Small intestine (tissue), 7 donors: ENCODE results near the gene ZEB1. TPM values are rescaled to one million over a fixed set of nuclear protein-coding genes. Genes with fewer than 3 reads are reported as not detected.
"Not testable (repeated sequence)": the region's sequence is repeated elsewhere in the genome, so short reads cannot be mapped to it uniquely, and the experiment has no call there.

Source experiments
- DNase-seq, 2 donors: peaks; one replicate each; pipeline versions ENCODE4 v3.0.0 to v3.0.0-alpha.2; 2013
- FAIRE-seq: peaks from 2 replicates; lab custom pipeline; 2012; peaks lifted over from hg19 to GRCh38; lab: Jason Lieb, UNC
- H3K27ac ChIP-seq, 3 donors: one replicate each; pipeline ENCODE4 v1.5.1; 2013; ENCODE audit warnings: low read length in 2 of 3, mild to moderate bottlenecking in 2 of 3, control low read depth in 1 of 3, inconsistent platforms in 1 of 3, low read depth in 1 of 3, moderate library complexity in 1 of 3
- H3K27me3 ChIP-seq, 3 donors: one replicate each; pipeline ENCODE4 v1.6.1; 2013; ENCODE audit warnings: low read length in 3 of 3, inconsistent platforms in 1 of 3; ENCODE audit not compliant: control insufficient read depth in 3 of 3, insufficient read depth in 3 of 3
- H3K36me3 ChIP-seq, 3 donors: one replicate each; pipeline ENCODE4 v1.6.1; 2013; ENCODE audit warnings: low read length in 3 of 3, inconsistent platforms in 1 of 3, low read depth in 1 of 3, mild to moderate bottlenecking in 1 of 3, moderate library complexity in 1 of 3; ENCODE audit not compliant: control insufficient read depth in 3 of 3, insufficient read depth in 2 of 3
- H3K4me1 ChIP-seq, 3 donors: one replicate each; pipeline ENCODE4 v1.6.1; 2013; ENCODE audit warnings: low read length in 2 of 3, inconsistent platforms in 1 of 3, low read depth in 1 of 3, mild to moderate bottlenecking in 1 of 3, moderate library complexity in 1 of 3; ENCODE audit not compliant: control insufficient read depth in 3 of 3, insufficient read depth in 2 of 3
- H3K4me3 ChIP-seq, 3 donors: one replicate each; pipeline ENCODE4 v1.5.1; 2013; ENCODE audit warnings: low read length in 3 of 3, control low read depth in 1 of 3, inconsistent platforms in 1 of 3, low read depth in 1 of 3, mild to moderate bottlenecking in 1 of 3, moderate library complexity in 1 of 3
- H3K9me3 ChIP-seq, 2 donors: one replicate each; pipeline ENCODE4 v1.6.1; 2013; ENCODE audit warnings: low read depth in 1 of 2, low read length in 1 of 2; ENCODE audit not compliant: control insufficient read depth in 2 of 2, insufficient read depth in 1 of 2
- WGBS, 3 donors: extraction: QIAGEN DNeasy Blood & Tissue Kit; methylation state at CpG; one replicate each; pipeline ENCODE4 v1.1.7; 2013; 5-methylcytosine and 5-hydroxymethylcytosine counted together
- polyA plus RNA-seq, 4 donors: library from polyadenylated mRNA; stranded (reverse) in 3 of 4; unstranded in 1 of 4; fragments of 200-250 nt in 3 of 4; fragments of 120-200 nt in 1 of 4; gene quantifications; one replicate each; pipeline versions ENCODE4 v1.2.1 to v1.2.3, GENCODE V29; 2013
- donor health status: healthy with polysubstance abuse.
- donor health status: control.
- donor health status: control.
- donor health status: Bipolar disorder and iron deficiency.
- donor health status: healthy.

ZEB1 gene
- polyA plus RNA-seq, 4 donors, result 2.7 to 10.4 (median 6.9) TPM

- peak in 1 of 2 donors; percentile 8 for DNase-seq
Measured at GRCh38 chr10:31426401-31426800, 107.4 kb downstream of the ZEB1 start.

GRCh38 chr10:31427334-31427733, 108.3 kb downstream of the ZEB1 start:
- not testable (repeated sequence) for H3K4me3 ChIP-seq, H3K27ac ChIP-seq, H3K36me3 ChIP-seq, FAIRE-seq, H3K4me1 ChIP-seq, H3K9me3 ChIP-seq, DNase-seq, H3K27me3 ChIP-seq
- 86 to 96% (median 89%) methylated on average over 10 of the region's 10 CpGs for WGBS, 3 donors

More at GRCh38 chr10:31426401-31426800, 107.4 kb downstream of the ZEB1 start:
- no peak for FAIRE-seq
- Histone ChIP-seq H3K27ac (peak overlapping the region in 2 of 3 donors; percentile 20 to 82), H3K4me1 (no peaks in the 10 kb centered on the region), H3K27me3 (no peaks in the 10 kb centered on the region), H3K4me3 (no peak overlapping the region), H3K36me3 (no peaks in the 10 kb centered on the region), H3K9me3 (no peaks in the 10 kb centered on the region)
- 58 to 79% (median 78%) methylated on average over 3 of the region's 3 CpGs for WGBS, 3 donors

- H3K4me1 ChIP-seq, DNase-seq, H3K9me3 ChIP-seq, H3K27me3 ChIP-seq, FAIRE-seq, H3K27ac ChIP-seq, H3K4me3 ChIP-seq, H3K36me3 ChIP-seq: not testable (repeated sequence)
Measured at GRCh38 chr10:31428499-31428898, 109.5 kb downstream of the ZEB1 start.

- FAIRE-seq (no peak), DNase-seq (no peak)
- H3K4me1 ChIP-seq, result no peaks in the 10 kb centered on the region
- no peak overlapping the region for H3K4me3 ChIP-seq
- no peaks in the 10 kb centered on the region for H3K36me3 ChIP-seq
- H3K27me3 ChIP-seq, result no peaks in the 10 kb centered on the region
- H3K27ac ChIP-seq, result no peak overlapping the region
- H3K9me3 ChIP-seq, result no peaks in the 10 kb centered on the region
Measured at GRCh38 chr10:31431021-31431420, 112.0 kb downstream of the ZEB1 start.

- no peaks in the 10 kb centered on the region for H3K27me3 ChIP-seq
- no peaks in the 10 kb centered on the region for H3K9me3 ChIP-seq
- FAIRE-seq, result no peak
Measured at GRCh38 chr10:31437959-31438358, 118.9 kb downstream of the ZEB1 start.

GRCh38 chr10:31451766-31452165, 132.8 kb downstream of the ZEB1 start:
- Histone ChIP-seq H3K27ac (no peak overlapping the region), H3K4me3 (no peak overlapping the region), H3K9me3 (peaks cover 0 to 2% of the 10 kb centered on the region in 2 donors), H3K36me3 (no peaks in the 10 kb centered on the region), H3K27me3 (no peaks in the 10 kb centered on the region), H3K4me1 (no peaks in the 10 kb centered on the region)
- 61 to 84% (median 66%) methylated on average over 2 of the region's 2 CpGs for WGBS, 3 donors
- no peak for FAIRE-seq
- no peak for DNase-seq

More at GRCh38 chr10:31437959-31438358, 118.9 kb downstream of the ZEB1 start:
- H3K4me3 ChIP-seq, result no peak overlapping the region
- no peaks in the 10 kb centered on the region for H3K36me3 ChIP-seq
- DNase-seq, result no peak
- no peaks in the 10 kb centered on the region for H3K4me1 ChIP-seq
- WGBS, 3 donors, result 85 to 92% (median 91%) methylated on average over 4 of the region's 4 CpGs
- no peak overlapping the region for H3K27ac ChIP-seq

GRCh38 chr10:31456468-31456867, 137.5 kb downstream of the ZEB1 start:
- WGBS, 3 donors, result 66 to 81% (median 79%) methylated on average over 1 of the region's 1 CpG
- Histone ChIP-seq H3K27me3 (no peaks in the 10 kb centered on the region), H3K9me3 (peaks cover 0 to 2% of the 10 kb centered on the region in 2 donors), H3K4me3 (no peak overlapping the region), H3K36me3 (no peaks in the 10 kb centered on the region), H3K27ac (no peak overlapping the region), H3K4me1 (peaks cover 0 to 5% (median 0%) of the 10 kb centered on the region in 3 donors)
- FAIRE-seq, result no peak
- no peak for DNase-seq

GRCh38 chr10:31457858-31458257, 138.8 kb downstream of the ZEB1 start:
- DNase-seq, result no peak
- Histone ChIP-seq H3K4me1 (peaks cover 0 to 5% (median 0%) of the 10 kb centered on the region in 3 donors), H3K36me3 (no peaks in the 10 kb centered on the region), H3K4me3 (no peak overlapping the region), H3K9me3 (peaks cover 0 to 2% of the 10 kb centered on the region in 2 donors), H3K27me3 (no peaks in the 10 kb centered on the region), H3K27ac (no peak overlapping the region)
- WGBS, 3 donors, result 67 to 84% (median 81%) methylated on average over 1 of the region's 1 CpG
- FAIRE-seq, result no peak

- FAIRE-seq, result no peak
- Histone ChIP-seq H3K27me3 (no peaks in the 10 kb centered on the region), H3K9me3 (peaks cover 0 to 2% of the 10 kb centered on the region in 2 donors), H3K27ac (no peak overlapping the region), H3K4me3 (no peak overlapping the region), H3K36me3 (no peaks in the 10 kb centered on the region), H3K4me1 (peaks cover 0 to 5% (median 0%) of the 10 kb centered on the region in 3 donors)
- DNase-seq, result no peak
Measured at GRCh38 chr10:31458974-31459373, 140.0 kb downstream of the ZEB1 start.
